IMR-90 (cell line): ENCODE measurements around the gene RELT. TPM values are rescaled to one million over a fixed set of nuclear protein-coding genes. Genes with fewer than 3 reads are reported as not detected.

Experiments
- ATAC-seq: fragments of 200-7000 bp; cut with Tn5 transposase; 2 replicates; pipeline ENCODE4 v1.9.1; 2020; ENCODE audit warnings: low read depth, mild to moderate bottlenecking, moderate library complexity
- BruUV-seq: library from RNA; stranded (reverse); fragments of 400-500 nt; replicated peaks from 2 replicates; lab custom pipeline; 2021; lab: Mats Ljungman, UMichigan
- CTCF ChIA-PET: fragments of 300-600 bp; formaldehyde crosslinking; extraction: SDS; loops from one replicate; lab custom pipeline; 2021; ENCODE audit warnings: antibody characterized with exemption; lab: Yijun Ruan, JAX
- POLR2A ChIA-PET: fragments of 300-600 bp; sonication (Branson Sonifier 250); formaldehyde crosslinking; loops from one replicate; lab custom pipeline; 2022; ENCODE audit warnings: antibody characterized with exemption; ENCODE audit not compliant: unreplicated experiment; lab: Charles Lee
- DNase-seq: peaks from one replicate; pipeline ENCODE4 v3.0.0; 2013
- H2AFZ ChIP-seq: replicated peaks from 2 replicates; pipeline ENCODE3; 2013; ENCODE audit warnings: low read length, mild to moderate bottlenecking; ENCODE audit not compliant: poor library complexity
- H2AK5ac ChIP-seq: 2 replicates; pipeline ENCODE4 v1.6.1; 2013; ENCODE audit warnings: low read depth, low read length, inconsistent platforms
- H2AK9ac ChIP-seq: replicated peaks from 2 replicates; pipeline ENCODE3; 2013; ENCODE audit warnings: mild to moderate bottlenecking, low read depth, low read length, moderate library complexity; ENCODE audit not compliant: poor library complexity
- H2BK120ac ChIP-seq: 2 replicates; pipeline ENCODE4 v1.6.1; 2013; ENCODE audit warnings: low read depth, low read length, inconsistent platforms
- H2BK15ac ChIP-seq: 3 replicates; pipeline ENCODE4 v1.6.1; 2013; ENCODE audit warnings: low read depth, low read length, inconsistent platforms
- H2BK20ac ChIP-seq: 2 replicates; pipeline ENCODE4 v1.6.1; 2013; ENCODE audit warnings: low read depth, mild to moderate bottlenecking, inconsistent platforms, low read length, moderate library complexity
- H2BK5ac ChIP-seq: 2 replicates; pipeline ENCODE4 v1.6.1; 2013; ENCODE audit warnings: mild to moderate bottlenecking, low read depth, low read length, inconsistent platforms; ENCODE audit not compliant: poor library complexity, severe bottlenecking
- H3K14ac ChIP-seq: replicated peaks from 2 replicates; pipeline ENCODE4 v1.6.1; 2013; ENCODE audit warnings: low read depth, low read length, inconsistent platforms
- H3K18ac ChIP-seq: 2 replicates; pipeline ENCODE4 v1.6.1; 2013; ENCODE audit warnings: low read depth, low read length, control low read depth
- H3K23ac ChIP-seq: 2 replicates; pipeline ENCODE4 v1.6.1; 2013; ENCODE audit warnings: low read depth, low read length, inconsistent platforms
- H3K27ac ChIP-seq: 2 replicates; pipeline ENCODE4 v1.5.1; 2013; ENCODE audit warnings: mild to moderate bottlenecking, control low read depth, low read length; ENCODE audit not compliant: insufficient read depth
- H3K27me3 ChIP-seq: 2 replicates; pipeline ENCODE4 v1.6.1; 2013; ENCODE audit warnings: low read length; ENCODE audit not compliant: control insufficient read depth, insufficient read depth
- H3K36me3 ChIP-seq: 2 replicates; pipeline ENCODE4 v1.6.1; 2013; ENCODE audit warnings: low read length, mixed read lengths; ENCODE audit not compliant: control insufficient read depth, insufficient read depth
- H3K4ac ChIP-seq: 2 replicates; pipeline ENCODE4 v1.6.1; 2013; ENCODE audit warnings: low read depth, low read length, inconsistent platforms
- H3K4me1 ChIP-seq: 2 replicates; pipeline ENCODE4 v1.6.1; 2013; ENCODE audit warnings: low read length, mixed read lengths; ENCODE audit not compliant: control insufficient read depth, insufficient read depth
- H3K4me2 ChIP-seq: 2 replicates; pipeline ENCODE4 v1.6.1; 2013; ENCODE audit warnings: low read depth, mild to moderate bottlenecking, control low read depth, low read length, moderate library complexity
- H3K4me3 ChIP-seq: 2 replicates; pipeline ENCODE4 v1.5.1; 2013; ENCODE audit warnings: low read depth, mild to moderate bottlenecking, control low read depth, low read length, moderate library complexity; ENCODE audit not compliant: insufficient read depth
- H3K56ac ChIP-seq: 2 replicates; pipeline ENCODE4 v1.6.1; 2013; ENCODE audit warnings: low read length, inconsistent platforms; ENCODE audit not compliant: insufficient read depth; ENCODE audit errors: extremely low read depth
- H3K79me1 ChIP-seq, 2 experiments: 2 replicates each; pipeline ENCODE4 v1.6.1; 2013; ENCODE audit warnings: low read length in 2 of 2, inconsistent platforms in 1 of 2, low read depth in 1 of 2
- H3K9ac ChIP-seq: 2 replicates; pipeline ENCODE4 v1.6.1; 2013; ENCODE audit warnings: low read depth, low read length, control low read depth
- H3K9me1 ChIP-seq: 2 replicates; pipeline ENCODE4 v1.6.1; 2013; ENCODE audit warnings: low read length, inconsistent platforms; ENCODE audit not compliant: insufficient read depth
- H3K9me3 ChIP-seq: 2 replicates; pipeline ENCODE4 v1.6.1; 2013; ENCODE audit warnings: low read length; ENCODE audit not compliant: control insufficient read depth, insufficient read depth
- H4K20me1 ChIP-seq: 2 replicates; pipeline ENCODE4 v1.6.1; 2013; ENCODE audit warnings: low read length, inconsistent platforms; ENCODE audit not compliant: insufficient read depth
- H4K5ac ChIP-seq: 2 replicates; pipeline ENCODE4 v1.6.1; 2013; ENCODE audit warnings: mild to moderate bottlenecking, low read depth, low read length, control low read depth
- H4K8ac ChIP-seq, 2 experiments: 2 replicates each; pipeline ENCODE4 v1.6.1; 2013; ENCODE audit warnings: low read depth in 2 of 2, low read length in 2 of 2, control low read depth in 1 of 2, inconsistent platforms in 1 of 2
- H4K91ac ChIP-seq: 2 replicates; pipeline ENCODE4 v1.6.1; 2013; ENCODE audit warnings: low read depth, low read length, inconsistent platforms; ENCODE audit not compliant: insufficient read depth
- BHLHE40 ChIP-seq: fragments of 150-350 bp; IDR thresholded peaks from 2 replicates; pipeline ENCODE4 v1.6.1; 2016; ENCODE audit warnings: mild to moderate bottlenecking, low read depth, low read length
- CEBPB ChIP-seq: IDR thresholded peaks from 2 replicates; pipeline ENCODE4 v1.6.1; 2012; ENCODE audit warnings: low read depth, low read length, improper control_type of control experiment
- CHD1 ChIP-seq: IDR thresholded peaks from 2 replicates; pipeline ENCODE4 v1.6.1; 2012; ENCODE audit warnings: low read depth, low read length, improper control_type of control experiment
- CTCF ChIP-seq: conservative IDR thresholded peaks from 2 replicates; pipeline ENCODE4 v1.5.1; 2012; ENCODE audit warnings: mild to moderate bottlenecking, low read depth, low read length, improper control_type of control experiment
- ELK1 ChIP-seq: fragments of 150-350 bp; IDR thresholded peaks from 2 replicates; pipeline ENCODE4 v1.6.1; 2016; ENCODE audit warnings: low read depth, mild to moderate bottlenecking, low read length, moderate library complexity, borderline replicate concordance
- MAZ ChIP-seq: IDR thresholded peaks from 2 replicates; pipeline ENCODE4 v1.6.1; 2012; ENCODE audit warnings: low read depth, mild to moderate bottlenecking, low read length, improper control_type of control experiment, moderate library complexity, borderline replicate concordance
- NFE2L2 ChIP-seq: fragments of 150-350 bp; IDR thresholded peaks from 2 replicates; pipeline ENCODE4 v1.6.1; 2016; ENCODE audit warnings: low read depth, mild to moderate bottlenecking, low read length
- POLR2A ChIP-seq: IDR thresholded peaks from 2 replicates; pipeline ENCODE4 v1.6.1; 2012; ENCODE audit warnings: mild to moderate bottlenecking, low read depth, low read length
- RAD21 ChIP-seq: IDR thresholded peaks from 2 replicates; pipeline ENCODE4 v1.6.1; 2012; ENCODE audit warnings: low read length, improper control_type of control experiment
- RCOR1 ChIP-seq: IDR thresholded peaks from 2 replicates; pipeline ENCODE4 v1.6.1; 2012; ENCODE audit warnings: mild to moderate bottlenecking, low read length, improper control_type of control experiment; ENCODE audit not compliant: insufficient replicate concordance
- RFX5 ChIP-seq: IDR thresholded peaks from 2 replicates; pipeline ENCODE4 v1.8.0; 2012; ENCODE audit warnings: low read depth, mild to moderate bottlenecking, low read length, moderate library complexity
- SMC3 ChIP-seq: fragments of 150-350 bp; IDR thresholded peaks from 2 replicates; pipeline ENCODE4 v1.6.1; 2016; ENCODE audit warnings: low read depth, mild to moderate bottlenecking, antibody characterized with exemption, low read length, moderate library complexity
- USF2 ChIP-seq: fragments of 150-350 bp; IDR thresholded peaks from 2 replicates; pipeline ENCODE4 v1.6.1; 2017; ENCODE audit warnings: mild to moderate bottlenecking, antibody characterized with exemption, low read length, low read depth
- WGBS, 2 experiments: methylation state at CpG; one replicate each; pipeline versions ENCODE4 v1.1.5 to v1.1.7; 2013; ENCODE audit warnings: missing lambda C conversion rate in 2 of 2; ENCODE audit not compliant: insufficient read length in 1 of 2; ENCODE audit errors: extremely low coverage in 2 of 2; 5-methylcytosine and 5-hydroxymethylcytosine counted together
- dilution Hi-C: fragments of 300-500 bp; cut with HindIII; formaldehyde crosslinking; loops from one replicate; pipeline ENCODE4 v1.14.3; 2018; ENCODE audit warnings: low sequenced_read_pairs; ENCODE audit not compliant: unreplicated experiment
- in situ Hi-C: fragments of 300-500 bp; cut with MboI; formaldehyde crosslinking; loops from 3 replicates; pipeline ENCODE4 v1.14.3; 2019; ENCODE audit warnings: low sequenced_read_pairs, inconsistent platforms, mixed read lengths
- intact Hi-C: fragments of 100-400 bp; cut with micrococcal nuclease; formaldehyde crosslinking; loops from 2 replicates; pipeline ENCODE4 v1.10.0; 2022
- polyA plus RNA-seq, 3 experiments: library from polyadenylated mRNA; depleted of rRNA; stranded (reverse); fragments of >200 nt; gene quantifications; 2 replicates each; pipeline ENCODE4 v1.2.3, GENCODE V29; 2012; ENCODE audit warnings: low replicate concordance in 1 of 3
- total RNA-seq: library from RNA; depleted of rRNA; stranded (reverse); fragments of >200 nt; gene quantifications from 2 replicates; pipeline ENCODE4 v1.2.3, GENCODE V29; 2012

RELT gene
- total and polyA plus RNA-seq, 2 of the 4 experiments (the other 2 are of a cell fraction), result 2.3 to 5.3 TPM

GRCh38 chr11:73326929-73327811 lies 49.0 kb upstream of the RELT start:
- 29% methylated on average over 5 of the region's 10 CpGs; no CpG with 5 or more reads in 1 of the 2 experiments for WGBS, 2 experiments
- Histone ChIP-seq H3K4me1 (peaks cover 69% of the 10 kb centered on the region), H2AK5ac (peak overlapping the region; percentile 94), H2BK5ac (peak overlapping the region; percentile 66), H3K18ac (no peak overlapping the region), H3K79me1 (peaks cover 29 to 91% of the 10 kb centered on the region in 2 experiments; a peak in 3 of 4 replicates), H2BK20ac (peak overlapping the region; percentile 26; the same call in 1 of the 2 replicates), H4K8ac (peak overlapping the region in 1 of 2 experiments; percentile 52; a peak in 2 of 4 replicates), H3K36me3 (peaks cover 12% of the 10 kb centered on the region), H3K9me1 (peaks cover 38% of the 10 kb centered on the region), H3K4me2 (no peak overlapping the region), H3K4ac (peak overlapping the region; percentile 77), H2BK120ac (peak overlapping the region; percentile 69; the same call in 1 of the 2 replicates), H4K20me1 (peaks cover 72% of the 10 kb centered on the region), H2AK9ac (peak overlapping the region; percentile 83), H2AFZ (peak overlapping the region; percentile 26), H3K27me3 (no peaks in the 10 kb centered on the region), H4K5ac (no peak overlapping the region), H3K56ac (no peak overlapping the region), H2BK15ac (peak overlapping the region; percentile 61; the same call in 1 of the 3 replicates), H3K14ac (peak overlapping the region; percentile 90), H4K91ac (peak overlapping the region; percentile 42), H3K4me3 (no peak overlapping the region), H3K9me3 (no peaks in the 10 kb centered on the region), H3K9ac (peak overlapping the region; percentile 7; the same call in 1 of the 2 replicates), H3K27ac (peak overlapping the region; percentile 54), H3K23ac (peak overlapping the region; percentile 65)
- ChIA-PET CTCF (interaction anchor here (0.6 to 2.6 kb wide), 3 partner anchors 20 to 24 kb away, joined by 3 to 8 read pairs (median 3); no protein-coding TSS in a partner anchor), POLR2A (interaction anchor here (0.5 kb wide), 1 partner anchor 8 kb away, joined by 4 read pairs; no protein-coding TSS in a partner anchor)
- dilution Hi-C loops (no loop called here), in situ Hi-C loops (no loop called here), intact Hi-C loops (no loop called here)
- BruUV-seq, result no TSS peak
- ATAC-seq, result no peak
- peak; percentile 82 for DNase-seq
- TF ChIP-seq USF2, result no peak
- TF ChIP-seq NFE2L2, result no peak
- TF ChIP-seq RAD21, result no peak
- no peak for TF ChIP-seq RFX5
- TF ChIP-seq BHLHE40, result 0 out of 2 replicates have a peak, but pooled peaks have one; percentile 19
- TF ChIP-seq SMC3, result no peak
- TF ChIP-seq CHD1, result no peak
- TF ChIP-seq ELK1, result no peak
- no peak for TF ChIP-seq CTCF
- TF ChIP-seq MAZ, result no peak
- no peak for TF ChIP-seq RCOR1
- no peak for TF ChIP-seq POLR2A
- peak; percentile 11; the same call in 1 of the 2 replicates for TF ChIP-seq CEBPB
